GM19467 (cell line): Measurements from ENCODE around the gene ARL4A.

Experiments used
- ATAC-seq: cut with Tn5 transposase; IDR thresholded peaks from one replicate; pipeline ENCODE4 v1.9.1; 2021; ENCODE audit warnings: mild to moderate bottlenecking, moderate library complexity; ENCODE audit not compliant: unreplicated experiment

ARL4A gene

GRCh38 chr7:12722636-12723605 lies 35.5 kb downstream of the ARL4A start:
- no peak for ATAC-seq

- ATAC-seq = no peak
Measured at GRCh38 chr7:12725575-12726316, 38.3 kb downstream of the ARL4A start.

DNA sequence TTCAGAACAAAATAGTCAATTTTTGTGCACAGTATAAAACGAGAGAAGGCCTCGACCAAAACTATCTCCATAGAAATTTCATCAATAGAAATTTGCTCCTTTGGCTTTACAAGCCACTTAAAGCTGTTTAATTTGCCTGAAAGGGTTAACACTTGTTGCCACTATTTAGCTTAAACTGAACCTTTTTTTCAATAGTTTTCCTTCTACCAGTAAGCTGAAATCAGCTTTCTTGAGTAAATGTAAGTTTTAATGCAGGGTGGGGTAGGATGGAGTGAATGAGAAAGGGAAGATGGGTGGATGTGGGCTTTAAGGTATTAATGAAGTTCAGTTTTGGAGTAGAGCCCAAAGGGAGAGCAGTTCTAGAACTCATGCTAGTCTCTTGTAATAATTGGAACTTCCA lies 39.5 kb downstream of the ARL4A start:
- no peak for ATAC-seq

DNA sequence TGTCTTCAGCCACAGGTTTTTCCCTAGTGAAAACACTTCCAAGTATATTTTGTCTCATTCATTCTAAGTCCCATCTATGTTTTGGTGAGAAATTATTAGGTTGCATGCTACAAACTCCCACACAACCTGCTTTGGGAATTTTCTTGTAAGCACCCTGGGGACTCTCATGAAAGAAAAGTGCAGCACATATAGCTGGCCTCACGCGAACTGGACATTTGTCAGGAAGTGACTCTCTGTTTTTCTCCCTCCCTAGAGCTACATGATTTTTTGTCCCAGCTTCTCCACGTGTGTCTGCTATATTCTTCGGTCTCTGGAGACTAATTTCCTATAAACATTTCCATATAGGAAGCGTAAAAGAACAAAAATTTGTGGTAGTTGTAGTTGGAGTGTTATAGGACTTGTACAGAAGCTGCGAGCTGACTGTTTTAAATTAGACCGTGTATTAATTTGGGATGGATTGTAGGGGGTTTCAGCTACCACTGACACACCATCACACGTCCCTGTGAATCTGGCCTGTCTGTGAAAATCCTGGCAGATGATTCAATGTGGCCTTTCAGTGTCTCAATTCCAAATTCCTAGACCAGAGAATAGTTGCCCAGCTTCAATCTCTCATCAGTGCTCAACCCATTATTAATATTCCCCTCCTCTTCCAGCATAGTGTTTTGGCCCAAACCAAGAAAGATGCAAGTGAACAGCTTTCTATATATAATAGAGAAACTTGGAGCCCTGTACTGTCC lies 40.2 kb downstream of the ARL4A start:
- ATAC-seq = no peak

GRCh38 chr7:12728192-12728538 lies 40.7 kb downstream of the ARL4A start:
- no peak for ATAC-seq

DNA sequence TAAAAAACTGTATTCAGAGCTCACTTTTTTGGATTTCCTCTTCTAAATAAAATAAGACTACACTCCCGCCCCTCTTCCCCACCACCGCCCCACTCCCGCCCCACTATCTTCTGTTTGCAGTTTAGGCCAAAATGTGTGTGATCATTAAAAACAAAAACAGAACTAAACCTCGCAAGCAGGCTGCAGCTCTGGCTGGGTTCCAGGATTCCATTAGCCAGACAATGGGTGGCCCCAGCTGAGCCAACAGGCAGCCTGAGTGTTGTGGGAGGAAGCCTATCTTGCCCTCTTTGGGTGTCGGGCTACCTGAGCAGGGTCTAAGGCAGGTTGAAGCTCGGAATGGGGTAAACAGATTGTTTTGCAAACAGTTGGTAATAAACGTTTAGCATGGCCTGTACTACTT lies 41.7 kb downstream of the ARL4A start:
- ATAC-seq = no peak

GRCh38 chr7:12730523-12730922 lies 43.1 kb downstream of the ARL4A start:
- ATAC-seq = no peak

DNA sequence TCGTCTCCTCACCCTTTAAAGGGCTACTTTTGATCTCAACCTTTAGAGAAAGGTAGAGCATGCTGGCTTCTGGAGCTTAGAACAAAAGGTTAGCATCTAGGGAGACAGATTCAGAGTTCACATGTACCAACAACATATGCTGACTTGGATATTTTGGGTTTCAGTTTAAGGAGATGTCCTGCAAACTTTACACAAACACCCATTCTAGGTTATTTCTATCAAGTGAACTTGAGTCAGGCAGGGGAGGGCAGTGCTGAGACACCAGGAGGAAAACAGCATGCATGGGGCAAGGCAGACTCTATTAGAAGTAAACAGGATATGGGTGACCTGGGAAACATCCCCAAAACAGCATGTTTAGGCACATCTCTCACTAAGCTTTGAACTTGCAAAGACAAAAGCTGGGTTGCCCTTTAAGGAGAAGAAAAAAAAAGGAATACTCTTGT lies 43.8 kb downstream of the ARL4A start:
- no peak for ATAC-seq

DNA sequence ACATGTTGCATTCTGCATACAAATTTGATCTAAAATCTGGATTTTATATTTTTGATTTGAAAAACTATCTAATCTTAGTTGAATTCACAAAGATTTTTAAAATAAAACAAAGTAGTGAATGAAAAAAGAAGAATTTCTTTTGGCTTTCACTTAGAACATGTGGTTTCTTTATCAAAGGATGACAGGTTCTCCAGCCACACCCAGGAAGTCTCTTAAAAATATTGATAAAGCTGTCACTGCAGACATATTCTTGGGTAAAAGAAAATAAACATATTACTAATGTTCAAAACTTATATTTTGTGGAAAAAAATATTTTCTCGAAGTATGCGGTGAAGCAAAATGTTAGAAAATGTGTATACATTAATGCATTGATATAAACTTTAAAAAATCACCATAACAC lies 44.3 kb downstream of the ARL4A start:
- ATAC-seq = no peak

GRCh38 chr7:12732428-12732827 lies 45.0 kb downstream of the ARL4A start:
- no peak for ATAC-seq

DNA sequence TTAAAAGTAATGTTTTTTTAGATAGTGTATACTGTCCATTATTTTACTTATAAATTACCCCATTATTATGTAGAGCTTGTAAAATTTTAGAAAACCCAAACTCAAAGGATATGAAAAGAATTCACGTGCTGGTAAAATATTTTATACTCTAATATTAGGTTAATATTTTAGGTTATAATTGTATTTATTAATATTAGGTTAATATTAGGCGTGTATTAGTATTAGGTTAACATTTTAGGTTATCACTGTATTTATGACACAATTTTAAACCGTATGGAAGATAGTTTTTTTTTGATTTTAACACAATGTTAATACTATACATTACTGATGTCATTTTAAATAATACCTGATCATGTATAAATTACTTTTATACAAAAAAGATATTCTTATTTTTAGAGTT lies 48.5 kb downstream of the ARL4A start:
- no peak for ATAC-seq

DNA sequence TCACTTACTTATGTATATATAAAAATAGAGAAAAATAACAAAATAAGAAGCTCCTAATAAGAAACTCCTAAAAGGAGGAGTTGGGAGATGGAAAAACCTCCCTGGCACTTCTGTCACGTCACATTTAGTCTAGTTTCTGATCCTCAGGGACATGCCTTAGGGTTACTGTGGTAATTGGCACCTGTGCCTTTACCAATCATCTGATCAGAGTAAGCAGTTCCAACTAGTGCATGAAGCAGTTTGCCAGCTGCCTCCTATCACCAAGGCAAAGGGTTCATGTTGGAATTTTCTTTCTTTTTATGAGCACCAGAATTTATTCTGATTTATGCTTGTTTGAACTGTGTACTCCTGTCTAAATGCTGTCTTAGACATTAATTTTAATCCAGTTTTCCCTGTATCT lies 49.9 kb downstream of the ARL4A start:
- no peak for ATAC-seq

DNA sequence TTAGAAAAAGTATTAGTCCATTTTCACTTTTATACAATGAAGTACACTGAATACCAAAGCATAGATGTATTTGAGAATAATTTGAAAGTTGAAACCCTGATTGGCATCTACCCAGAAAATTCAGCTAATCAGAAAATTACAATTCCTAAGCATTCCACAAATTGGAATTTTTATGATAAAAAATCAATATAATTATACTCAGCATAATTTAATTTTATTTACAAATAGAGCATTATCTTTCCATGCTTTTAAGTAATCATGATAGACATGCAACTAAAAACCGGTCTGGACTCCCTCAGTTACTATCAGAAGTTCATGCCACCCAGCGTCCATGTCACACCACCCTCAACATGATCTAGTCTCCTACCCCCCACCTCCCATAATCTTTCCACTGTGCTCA lies 50.4 kb downstream of the ARL4A start:
- ATAC-seq = no peak

DNA sequence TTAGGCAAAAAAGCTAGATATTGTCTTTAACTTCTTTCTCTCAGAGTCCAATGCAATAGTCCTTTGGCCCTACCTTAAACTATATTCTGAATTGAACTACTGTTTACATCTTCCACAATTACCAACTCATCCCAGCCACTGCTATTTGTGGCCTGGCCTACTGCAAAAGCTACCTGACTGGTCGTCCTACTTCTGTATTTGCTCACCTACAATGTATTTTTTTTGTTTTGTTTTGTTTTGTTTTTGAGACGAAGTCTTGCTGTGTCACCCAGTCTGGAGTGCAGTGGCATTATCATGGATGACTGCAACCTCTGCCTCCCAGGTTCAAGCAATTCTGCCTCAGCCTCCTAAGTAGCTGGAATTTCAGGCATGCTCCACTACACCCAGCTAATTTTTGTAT lies 51.2 kb downstream of the ARL4A start:
- ATAC-seq = no peak
